ENCODE measurements around the gene AMBRA1. TPM values are rescaled to one million over a fixed set of nuclear protein-coding genes. Genes with fewer than 3 reads are reported as not detected.

The AMBRA1 gene
- total RNA-seq, 1 donor: 29.1 TPM

DNA sequence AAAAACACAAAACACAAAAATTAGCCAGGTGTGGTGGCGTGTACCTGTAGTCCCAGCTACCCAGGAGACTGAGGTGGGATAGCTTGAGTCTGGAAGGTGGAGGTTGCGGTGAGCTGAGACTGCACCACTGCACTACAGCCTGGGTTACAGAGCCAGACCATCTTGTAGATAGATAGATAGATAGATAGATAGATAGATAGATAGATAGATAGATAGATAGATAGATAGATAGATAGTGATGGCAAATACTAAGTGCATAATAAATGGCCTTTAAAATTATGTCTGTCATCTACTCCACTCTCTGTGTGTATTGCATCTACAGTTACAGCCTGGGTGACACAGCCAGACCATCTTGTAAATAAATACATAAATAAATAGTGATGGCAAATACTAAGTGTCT lies 146.3 kb downstream of the AMBRA1 start:
- Histone ChIP-seq H3K9me3 (ENCODE audit: low read depth, low read length) (no peaks in the 10 kb centered on the region), H3K27me3 (ENCODE audit: insufficient read depth, low read length) (no peaks in the 10 kb centered on the region), H3K4me1 (ENCODE audit: insufficient read depth, low read length) (no peaks in the 10 kb centered on the region), H3K4me3 (ENCODE audit: low read length) (no peak overlapping the region)

DNA sequence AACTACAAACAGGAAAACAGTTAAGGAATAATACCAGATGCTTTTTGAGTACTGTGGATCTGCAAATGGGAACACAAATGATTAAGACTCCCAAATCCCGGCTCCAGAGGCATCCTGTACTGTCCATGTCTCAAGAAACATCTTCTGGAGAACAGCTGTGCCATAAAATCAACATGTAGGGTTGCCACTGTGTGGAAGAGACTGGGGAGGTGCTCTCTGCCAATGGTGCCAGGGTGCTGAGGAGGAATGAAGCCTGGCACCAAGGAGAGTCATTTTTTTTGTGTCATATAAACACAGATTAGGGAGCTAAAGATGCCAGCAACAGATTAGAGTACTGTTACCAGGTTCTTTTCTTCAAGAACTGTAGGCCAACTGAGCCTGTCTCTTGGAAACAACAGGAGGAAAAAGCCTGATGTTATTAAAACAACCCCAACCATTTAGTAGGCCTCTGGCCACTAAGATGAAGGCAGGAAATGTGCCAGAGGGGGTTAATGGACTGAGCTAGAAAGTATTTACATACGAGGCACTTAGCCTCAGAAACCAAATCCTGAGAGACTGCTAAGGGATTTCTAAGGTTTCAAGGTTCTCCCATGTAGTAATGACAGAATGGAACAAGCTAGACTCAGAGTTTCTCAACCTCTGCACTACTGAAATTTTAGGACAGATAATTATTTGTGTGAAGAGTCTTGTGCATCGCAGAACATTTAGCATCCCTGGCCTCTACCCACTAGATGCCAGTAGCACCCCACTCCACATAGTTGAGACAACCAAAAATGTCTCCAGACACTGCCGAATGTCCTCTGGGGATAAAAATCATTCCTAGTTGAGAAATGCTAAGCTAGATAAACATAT lies 147.7 kb downstream of the AMBRA1 start:
- no peak overlapping the region for H3K4me3 ChIP-seq (ENCODE audit: low read length)
- H3K9me3 ChIP-seq (ENCODE audit: low read depth, low read length): no peaks in the 10 kb centered on the region
- no peaks in the 10 kb centered on the region for H3K4me1 ChIP-seq (ENCODE audit: insufficient read depth, low read length)
- no peaks in the 10 kb centered on the region for H3K27me3 ChIP-seq (ENCODE audit: insufficient read depth, low read length)

DNA sequence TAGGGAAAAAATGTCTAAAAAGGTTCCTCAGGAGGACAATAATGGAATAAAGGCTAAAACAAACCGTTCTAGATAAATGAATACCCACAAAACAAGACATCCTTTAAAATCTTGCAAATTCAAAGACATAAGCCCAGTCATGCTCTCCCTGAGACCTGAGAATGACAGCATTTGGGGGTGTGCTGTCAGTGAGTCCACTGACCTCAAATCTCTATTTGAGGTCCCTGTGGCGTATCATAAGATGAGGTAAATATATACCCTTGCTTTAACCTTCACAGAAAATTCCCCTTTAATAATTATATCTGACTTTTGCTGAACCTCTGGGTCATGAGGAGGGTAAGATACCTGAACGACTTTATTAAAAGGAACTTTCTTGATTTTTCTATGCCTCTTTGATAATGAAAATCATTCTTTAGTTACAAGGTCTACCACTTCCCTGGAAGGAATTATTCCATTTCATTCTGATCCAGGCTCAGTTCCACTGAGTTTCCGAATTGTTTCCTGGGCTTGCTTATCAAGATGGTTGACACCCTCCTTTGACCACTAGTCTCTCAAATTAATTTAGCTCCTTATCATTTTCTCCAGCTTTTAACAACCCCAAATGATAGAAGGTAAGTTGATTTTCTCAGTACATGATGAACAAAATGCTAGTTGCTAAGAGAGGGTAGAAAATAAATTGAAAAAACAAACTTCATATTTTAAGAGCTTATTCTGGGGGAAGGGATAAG lies 148.5 kb downstream of the AMBRA1 start:
- Histone ChIP-seq H3K4me1 (ENCODE audit: insufficient read depth, low read length) (no peaks in the 10 kb centered on the region), H3K9me3 (ENCODE audit: low read depth, low read length) (no peaks in the 10 kb centered on the region), H3K4me3 (ENCODE audit: low read length) (no peak overlapping the region), H3K27me3 (ENCODE audit: insufficient read depth, low read length) (no peaks in the 10 kb centered on the region)

DNA sequence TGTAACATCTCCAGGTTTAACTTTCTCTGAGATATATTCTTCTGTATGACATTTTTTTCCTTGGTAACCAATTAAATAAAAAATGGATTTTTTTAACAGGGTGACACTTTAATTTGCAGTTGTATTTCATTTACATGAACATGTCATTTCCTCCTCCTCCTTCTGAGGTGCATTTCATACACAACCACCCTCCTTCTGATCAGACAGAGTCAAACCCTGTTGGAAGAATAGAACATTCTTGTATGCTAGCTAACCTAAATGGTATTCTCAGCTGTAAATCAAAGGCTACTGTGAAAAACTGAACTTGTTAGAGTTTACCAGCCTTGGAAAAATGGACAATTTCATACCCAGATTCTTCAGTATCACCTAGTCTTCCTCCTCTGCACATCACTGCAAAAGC lies 149.5 kb downstream of the AMBRA1 start:
- Histone ChIP-seq H3K4me1 (ENCODE audit: insufficient read depth, low read length) (no peaks in the 10 kb centered on the region), H3K9me3 (ENCODE audit: low read depth, low read length) (no peaks in the 10 kb centered on the region), H3K27me3 (ENCODE audit: insufficient read depth, low read length) (no peaks in the 10 kb centered on the region), H3K4me3 (ENCODE audit: low read length) (no peak overlapping the region)

DNA sequence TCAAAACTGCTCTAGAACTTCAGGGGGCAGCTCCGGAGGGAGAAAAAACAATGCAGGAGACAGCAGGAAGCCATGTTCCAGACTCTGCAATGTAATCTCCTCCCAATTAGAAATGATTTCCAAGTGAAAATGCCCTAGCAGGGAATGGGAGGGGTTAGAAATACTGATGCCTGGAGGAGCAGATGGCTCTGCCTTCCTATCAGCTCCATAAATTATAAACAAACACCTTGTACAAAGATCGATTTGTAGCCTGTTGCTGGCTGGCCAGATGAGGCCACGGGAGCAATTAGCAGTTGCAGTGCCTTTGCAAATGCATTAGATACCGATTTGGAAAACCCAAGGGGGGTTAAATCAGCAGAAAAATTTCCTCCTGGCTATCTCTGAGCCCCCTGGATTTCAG lies 155.6 kb downstream of the AMBRA1 start:
- Histone ChIP-seq H3K4me3 (ENCODE audit: low read length) (no peak overlapping the region), H3K9me3 (ENCODE audit: low read depth, low read length) (no peaks in the 10 kb centered on the region), H3K4me1 (ENCODE audit: insufficient read depth, low read length) (no peaks in the 10 kb centered on the region), H3K27me3 (ENCODE audit: insufficient read depth, low read length) (no peaks in the 10 kb centered on the region)

DNA sequence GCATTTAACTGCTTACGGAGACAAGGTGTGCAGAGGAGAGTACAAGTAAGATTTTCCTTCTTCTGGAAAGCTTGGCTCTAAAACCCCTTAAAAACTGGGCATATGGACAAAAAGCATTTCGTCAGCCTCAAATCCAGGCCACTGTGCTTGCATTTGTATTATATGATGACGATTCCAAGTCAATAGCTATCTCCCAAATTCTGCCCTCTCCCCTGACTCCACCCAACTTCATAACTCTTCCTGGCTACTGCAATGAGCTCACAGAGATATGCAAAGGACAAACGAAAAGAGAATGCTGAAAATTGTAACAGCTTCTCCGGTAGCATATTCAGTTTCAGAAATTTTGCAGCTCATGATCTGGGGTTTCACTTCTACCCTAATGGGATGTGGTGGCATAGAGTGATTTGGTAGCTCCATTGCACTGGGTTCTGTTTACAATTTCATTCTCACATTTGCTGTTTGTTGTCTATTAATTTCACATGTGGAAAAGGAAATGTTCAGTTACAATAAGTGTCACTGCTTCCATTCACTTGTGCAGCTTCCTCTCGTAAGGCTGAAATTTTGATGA lies 156.6 kb downstream of the AMBRA1 start:
- no peaks in the 10 kb centered on the region for H3K4me1 ChIP-seq (ENCODE audit: insufficient read depth, low read length)

DNA sequence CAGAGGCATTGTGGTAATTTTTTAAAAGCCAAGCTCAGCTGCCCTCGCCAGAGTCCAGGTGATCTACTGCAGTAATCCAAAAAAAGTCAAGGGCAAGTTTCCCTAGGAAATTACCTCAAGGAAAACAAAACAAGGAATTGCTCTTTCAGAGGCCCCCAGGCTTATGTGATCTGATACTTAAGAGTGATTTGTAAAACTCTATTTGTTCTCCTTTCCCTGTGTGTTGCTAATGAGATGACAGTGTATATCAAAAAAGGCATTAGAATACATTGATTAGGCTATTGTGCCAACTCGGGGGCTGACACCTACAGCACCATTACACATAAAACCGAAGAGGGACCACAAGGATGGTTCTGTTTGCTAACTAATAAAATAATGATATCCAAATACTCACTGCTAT lies 157.7 kb downstream of the AMBRA1 start:
- Histone ChIP-seq H3K9me3 (ENCODE audit: low read depth, low read length) (no peaks in the 10 kb centered on the region), H3K4me3 (ENCODE audit: low read length) (no peak overlapping the region), H3K27me3 (ENCODE audit: insufficient read depth, low read length) (no peaks in the 10 kb centered on the region), H3K4me1 (ENCODE audit: insufficient read depth, low read length) (no peaks in the 10 kb centered on the region)

More for the DNA sequence above, 156.6 kb downstream of the AMBRA1 start:
- Histone ChIP-seq H3K4me3 (ENCODE audit: low read length) (no peak overlapping the region), H3K27me3 (ENCODE audit: insufficient read depth, low read length) (no peaks in the 10 kb centered on the region), H3K9me3 (ENCODE audit: low read depth, low read length) (no peaks in the 10 kb centered on the region)

DNA sequence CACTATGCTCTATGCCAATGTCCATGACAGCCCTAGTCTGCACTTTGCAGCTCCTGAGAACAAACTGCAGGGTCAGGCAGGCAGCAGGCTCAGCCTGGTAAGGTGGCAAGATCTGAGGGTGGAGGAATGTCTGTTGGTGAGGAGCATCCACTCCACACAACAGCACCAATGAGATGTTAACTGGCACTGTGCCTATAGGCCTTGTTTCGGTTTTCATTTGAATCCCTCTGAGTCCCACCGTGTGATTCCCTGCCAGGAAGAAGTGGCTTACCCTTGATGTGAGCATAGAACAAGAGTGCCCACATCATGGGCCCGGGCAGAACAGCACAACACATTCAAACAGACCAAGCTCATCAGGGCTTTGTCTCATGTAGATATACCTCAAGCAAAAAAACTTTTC lies 158.1 kb downstream of the AMBRA1 start:
- H3K4me3 ChIP-seq (ENCODE audit: low read length): no peak overlapping the region
- no peaks in the 10 kb centered on the region for H3K27me3 ChIP-seq (ENCODE audit: insufficient read depth, low read length)
- no peaks in the 10 kb centered on the region for H3K9me3 ChIP-seq (ENCODE audit: low read depth, low read length)
- no peaks in the 10 kb centered on the region for H3K4me1 ChIP-seq (ENCODE audit: insufficient read depth, low read length)

DNA sequence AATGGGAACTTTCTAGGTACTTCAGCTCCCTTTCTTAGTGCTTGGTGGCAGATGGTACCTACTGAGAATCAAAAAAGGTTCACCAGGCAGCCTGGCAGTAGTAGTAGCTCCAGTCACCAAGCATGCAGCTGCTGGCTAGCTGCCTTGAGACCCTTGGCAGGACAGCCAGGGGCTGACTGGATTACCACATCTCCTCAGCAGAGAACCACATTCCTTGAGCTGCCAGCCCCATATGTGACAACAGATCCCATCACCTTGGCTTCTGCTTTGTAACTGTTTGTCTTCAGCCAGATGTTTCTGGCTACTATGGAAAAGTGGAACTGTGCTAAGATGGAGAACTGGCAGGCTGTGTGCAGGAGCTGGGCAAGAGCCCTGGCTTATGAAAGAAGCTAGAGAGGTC lies 162.6 kb downstream of the AMBRA1 start:
- Histone ChIP-seq H3K4me1 (ENCODE audit: insufficient read depth, low read length) (no peaks in the 10 kb centered on the region), H3K9me3 (ENCODE audit: low read depth, low read length) (no peaks in the 10 kb centered on the region), H3K4me3 (ENCODE audit: low read length) (no peak overlapping the region), H3K27me3 (ENCODE audit: insufficient read depth, low read length) (no peaks in the 10 kb centered on the region)

DNA sequence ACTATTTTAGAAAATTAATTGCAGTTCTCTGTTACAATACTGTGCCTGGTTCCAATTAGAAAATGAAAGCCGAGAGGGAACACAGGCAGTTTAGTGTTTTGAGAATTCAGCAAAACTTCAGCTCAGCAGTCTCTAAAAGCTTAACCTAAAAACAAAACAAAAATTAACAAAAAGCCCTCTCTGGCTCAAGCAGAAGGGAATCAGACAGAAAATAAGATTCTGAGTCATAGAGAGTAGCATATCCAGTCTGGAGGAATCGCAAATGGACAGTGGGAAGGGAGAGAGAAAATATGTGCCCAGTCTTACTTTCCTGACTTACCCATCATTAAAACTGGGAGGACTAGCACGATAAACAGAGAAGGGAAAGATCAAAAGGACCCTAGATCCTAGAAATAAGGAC lies 164.1 kb downstream of the AMBRA1 start:
- no peak overlapping the region for H3K4me3 ChIP-seq (ENCODE audit: low read length)
- H3K9me3 ChIP-seq (ENCODE audit: low read depth, low read length): no peaks in the 10 kb centered on the region
- H3K4me1 ChIP-seq (ENCODE audit: insufficient read depth, low read length): no peaks in the 10 kb centered on the region
- no peaks in the 10 kb centered on the region for H3K27me3 ChIP-seq (ENCODE audit: insufficient read depth, low read length)

DNA sequence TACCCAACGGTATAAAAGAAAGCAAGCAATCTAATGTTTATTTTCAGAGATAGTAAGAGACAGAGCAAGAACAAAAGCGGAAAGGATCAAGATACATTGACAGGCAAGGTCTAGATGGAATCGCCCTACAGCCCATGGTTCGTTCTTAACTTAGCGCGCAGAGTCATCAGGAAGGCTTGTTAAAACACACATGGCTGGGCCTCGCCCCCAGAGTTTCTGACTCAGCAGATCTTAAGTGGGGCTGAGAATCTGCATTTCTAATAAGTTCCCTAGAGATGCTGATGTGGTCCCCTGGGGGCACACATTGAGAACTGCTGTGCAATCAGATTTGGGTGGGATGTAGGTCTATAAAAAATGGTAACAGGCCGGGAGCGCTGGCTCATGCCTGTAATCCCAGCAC lies 166.5 kb downstream of the AMBRA1 start:
- Histone ChIP-seq H3K4me3 (ENCODE audit: low read length) (no peak overlapping the region), H3K9me3 (ENCODE audit: low read depth, low read length) (no peaks in the 10 kb centered on the region), H3K4me1 (ENCODE audit: insufficient read depth, low read length) (no peaks in the 10 kb centered on the region), H3K27me3 (ENCODE audit: insufficient read depth, low read length) (no peaks in the 10 kb centered on the region)

DNA sequence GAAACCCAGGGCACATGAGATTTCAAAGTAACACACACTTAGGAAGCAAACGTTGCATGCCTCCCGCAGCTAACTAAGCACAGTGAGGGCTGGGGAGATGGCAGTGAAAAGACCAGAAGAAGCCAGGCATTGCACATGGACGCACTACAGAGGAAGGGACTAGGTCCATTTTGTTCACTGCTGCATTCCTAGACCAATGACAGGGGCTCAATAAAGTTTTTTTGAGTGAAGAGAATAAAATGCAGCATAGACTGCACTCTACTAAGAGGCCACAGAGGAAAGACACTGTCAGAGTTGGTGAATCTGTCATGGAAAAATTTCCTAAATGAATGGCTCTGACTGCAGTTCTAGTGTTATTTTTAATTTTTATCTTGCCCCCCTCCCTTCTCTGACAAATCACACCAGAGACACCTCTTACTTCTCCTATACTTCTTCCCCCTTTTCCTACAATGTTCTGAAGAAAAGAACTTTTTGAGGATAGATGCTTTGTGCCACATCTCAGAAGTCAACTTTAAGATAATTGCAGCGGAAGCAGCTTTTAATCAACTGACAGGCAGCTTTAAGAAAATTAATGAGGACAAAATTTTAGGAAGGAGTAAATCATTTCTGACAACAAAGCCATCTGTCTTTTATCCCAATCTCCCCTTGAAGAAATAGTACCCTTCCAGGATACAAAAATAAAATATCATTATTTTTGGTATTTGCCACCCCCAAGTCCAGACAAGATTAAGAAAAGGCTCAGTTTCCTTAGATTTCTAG lies 167.4 kb downstream of the AMBRA1 start:
- no peak overlapping the region for H3K4me3 ChIP-seq (ENCODE audit: low read length)
- H3K4me1 ChIP-seq (ENCODE audit: insufficient read depth, low read length): no peaks in the 10 kb centered on the region
- no peaks in the 10 kb centered on the region for H3K9me3 ChIP-seq (ENCODE audit: low read depth, low read length)
- H3K27me3 ChIP-seq (ENCODE audit: insufficient read depth, low read length): no peaks in the 10 kb centered on the region

DNA sequence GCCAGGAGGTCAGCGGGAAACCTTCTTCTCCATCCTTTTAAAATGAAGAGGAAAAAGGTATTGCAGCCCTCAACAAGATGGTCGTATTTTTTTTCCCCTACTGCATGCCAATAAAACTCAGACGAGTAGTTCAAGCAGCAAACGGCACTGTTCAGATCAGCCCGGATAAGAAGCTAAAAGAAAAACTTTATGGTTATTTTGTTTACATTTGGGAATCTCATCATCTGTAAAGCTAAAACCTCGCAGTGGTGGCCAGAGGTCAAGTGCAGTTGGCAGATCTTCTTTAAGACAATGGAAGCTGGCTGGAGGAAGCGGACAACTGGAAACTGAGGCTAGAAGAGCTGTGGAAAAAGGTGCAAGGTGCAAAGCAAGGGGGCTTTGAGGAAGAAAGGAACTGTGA lies 171.2 kb downstream of the AMBRA1 start:
- Histone ChIP-seq H3K4me1 (ENCODE audit: insufficient read depth, low read length) (no peaks in the 10 kb centered on the region), H3K4me3 (ENCODE audit: low read length) (no peak overlapping the region), H3K27me3 (ENCODE audit: insufficient read depth, low read length) (no peaks in the 10 kb centered on the region), H3K9me3 (ENCODE audit: low read depth, low read length) (no peaks in the 10 kb centered on the region)

DNA sequence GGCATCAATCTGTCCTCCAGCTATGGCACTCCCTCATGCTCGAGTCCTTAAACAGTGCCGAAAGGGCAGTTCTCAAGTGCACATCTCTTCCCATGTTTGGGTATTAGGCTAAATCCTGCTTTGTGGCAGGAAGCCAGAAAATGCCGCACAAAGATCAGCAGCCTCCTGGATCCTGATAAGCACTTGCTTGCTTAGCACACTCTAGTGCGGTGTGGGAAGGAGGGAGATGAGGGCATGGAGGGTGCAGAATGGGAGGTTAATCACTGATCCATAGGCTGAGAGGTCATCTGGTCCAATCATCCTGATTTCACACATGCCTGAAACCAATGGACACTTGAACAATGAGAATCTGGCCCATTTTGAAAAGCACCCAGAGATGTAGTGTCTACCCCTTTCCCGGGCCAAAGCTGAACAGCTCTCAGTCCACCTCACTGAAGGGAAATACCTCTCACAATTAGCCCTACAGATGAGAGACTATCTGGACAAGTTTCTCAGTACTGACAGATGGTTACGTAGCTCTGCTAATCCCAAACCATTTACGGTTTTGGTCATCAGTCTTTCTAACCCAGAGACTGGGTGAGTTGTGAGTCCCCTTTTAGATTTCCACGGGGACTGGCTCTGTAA lies 172.5 kb downstream of the AMBRA1 start:
- Histone ChIP-seq H3K9me3 (ENCODE audit: low read depth, low read length) (no peaks in the 10 kb centered on the region), H3K4me1 (ENCODE audit: insufficient read depth, low read length) (no peaks in the 10 kb centered on the region), H3K27me3 (ENCODE audit: insufficient read depth, low read length) (no peaks in the 10 kb centered on the region), H3K4me3 (ENCODE audit: low read length) (no peak overlapping the region)
